ENCODE data around the gene IL4. TPM values are rescaled to one million over a fixed set of nuclear protein-coding genes. Genes with fewer than 3 reads are reported as not detected.

Gene IL4
- total and polyA plus RNA-seq, 2 experiments from 2014 or later, result not detected

DNA sequence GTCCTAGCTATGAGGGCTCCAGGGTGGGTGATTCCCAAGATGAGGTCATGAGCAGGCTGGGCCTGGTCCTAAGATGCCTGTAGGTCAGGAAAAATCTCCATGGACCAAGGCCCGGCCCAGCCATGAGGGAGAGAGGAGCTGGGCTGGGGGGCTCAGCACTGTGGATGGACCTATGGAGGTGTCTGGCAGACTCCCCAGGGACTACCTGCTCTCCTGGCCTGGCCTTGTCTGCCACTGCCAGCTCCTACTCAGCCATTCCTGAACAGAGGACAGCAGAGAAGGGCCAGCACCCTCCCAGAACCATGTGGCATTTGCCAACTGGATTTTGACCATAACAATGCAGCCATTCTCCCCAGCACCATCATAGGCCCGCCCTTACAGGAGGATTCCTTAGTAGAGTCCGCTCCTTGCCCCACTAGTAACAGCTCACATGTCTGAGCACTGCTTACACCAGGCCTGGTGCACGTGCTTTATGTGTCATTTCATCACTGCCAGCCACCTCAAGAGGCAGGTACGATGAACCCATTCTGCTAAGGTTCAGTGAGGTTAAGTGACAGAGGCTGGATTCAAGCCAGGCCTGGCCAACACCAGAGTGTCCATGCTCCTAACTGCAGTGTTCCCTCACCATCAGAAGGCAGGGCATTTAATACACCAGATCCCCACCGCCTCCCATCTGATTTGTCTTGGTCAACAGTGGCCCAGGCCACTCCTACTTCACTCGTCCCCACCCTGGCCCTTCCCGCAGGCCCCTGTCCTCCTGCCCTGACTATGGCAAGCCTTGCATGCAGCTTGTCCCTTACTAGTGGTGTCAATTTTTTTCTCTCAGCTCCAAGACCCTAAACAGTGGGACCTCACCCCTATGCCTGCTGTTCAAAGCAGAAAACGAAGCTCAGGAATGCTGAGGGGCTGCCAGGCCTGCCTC is 15.1 kb upstream of the IL4 start:
- Histone ChIP-seq H3K9me2 (replicated peaks; ENCODE audit: insufficient read depth) (no peaks in the 10 kb centered on the region), H3K9me3 (ENCODE audit: low read depth) (no peaks in the 10 kb centered on the region), H3K4me3 (no peak overlapping the region), H4K20me1 (ENCODE audit: insufficient read depth, poor library complexity, severe bottlenecking) (no peaks in the 10 kb centered on the region), H3K79me2 (no peaks in the 10 kb centered on the region), H3K4me2 (no peak overlapping the region), H2AFZ (no peak overlapping the region), H3K27me3 (peaks cover 27% of the 10 kb centered on the region), H3K36me3 (replicated peaks; ENCODE audit: insufficient read depth, low read depth) (no peaks in the 10 kb centered on the region), H3K27ac (no peak overlapping the region), H3K4me1 (ENCODE audit: insufficient read depth) (peaks cover 9% of the 10 kb centered on the region)
- DNase-seq (ENCODE audit: low spot score), result no peak
- no peak for TF ChIP-seq EZH2 (IDR thresholded peaks at IDR 0.05; ENCODE audit: borderline replicate concordance)
- no peak for TF ChIP-seq EZH2phosphoT487 (IDR thresholded peaks at IDR 0.05; ENCODE audit: low read depth, severe bottlenecking, unreplicated experiment)
- no peak for TF ChIP-seq CTCF (IDR thresholded peaks at IDR 0.05; ENCODE audit: poor library complexity)
- WGBS (ENCODE audit: low lambda C conversion rate, missing lambda C conversion rate), result 90% methylated on average over 9 of the region's 9 CpGs

DNA sequence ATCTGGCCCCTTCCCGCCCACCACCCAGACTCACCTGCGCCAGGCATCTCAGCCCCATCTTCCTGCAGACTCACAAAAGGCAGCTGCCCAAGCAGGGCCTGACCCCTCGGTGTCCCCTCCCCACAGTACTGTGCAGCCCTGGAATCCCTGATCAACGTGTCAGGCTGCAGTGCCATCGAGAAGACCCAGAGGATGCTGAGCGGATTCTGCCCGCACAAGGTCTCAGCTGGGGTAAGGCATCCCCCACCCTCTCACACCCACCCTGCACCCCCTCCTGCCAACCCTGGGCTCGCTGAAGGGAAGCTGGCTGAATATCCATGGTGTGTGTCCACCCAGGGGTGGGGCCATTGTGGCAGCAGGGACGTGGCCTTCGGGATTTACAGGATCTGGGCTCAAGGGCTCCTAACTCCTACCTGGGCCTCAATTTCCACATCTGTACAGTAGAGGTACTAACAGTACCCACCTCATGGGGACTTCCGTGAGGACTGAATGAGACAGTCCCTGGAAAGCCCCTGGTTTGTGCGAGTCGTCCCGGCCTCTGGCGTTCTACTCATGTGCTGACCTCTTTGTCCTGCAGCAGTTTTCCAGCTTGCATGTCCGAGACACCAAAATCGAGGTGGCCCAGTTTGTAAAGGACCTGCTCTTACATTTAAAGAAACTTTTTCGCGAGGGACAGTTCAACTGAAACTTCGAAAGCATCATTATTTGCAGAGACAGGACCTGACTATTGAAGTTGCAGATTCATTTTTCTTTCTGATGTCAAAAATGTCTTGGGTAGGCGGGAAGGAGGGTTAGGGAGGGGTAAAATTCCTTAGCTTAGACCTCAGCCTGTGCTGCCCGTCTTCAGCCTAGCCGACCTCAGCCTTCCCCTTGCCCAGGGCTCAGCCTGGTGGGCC is 13.9 kb upstream of the IL4 start:
- no peaks in the 10 kb centered on the region for H4K20me1 ChIP-seq (ENCODE audit: insufficient read depth, poor library complexity, severe bottlenecking)
- H2AFZ ChIP-seq, result no peak overlapping the region
- H3K36me3 ChIP-seq (replicated peaks; ENCODE audit: insufficient read depth, low read depth), result no peaks in the 10 kb centered on the region
- H3K4me3 ChIP-seq, result no peak overlapping the region
- peaks cover 17% of the 10 kb centered on the region for H3K4me1 ChIP-seq (ENCODE audit: insufficient read depth)
- no peaks in the 10 kb centered on the region for H3K79me2 ChIP-seq
- no peaks in the 10 kb centered on the region for H3K9me2 ChIP-seq (replicated peaks; ENCODE audit: insufficient read depth)
- DNase-seq (ENCODE audit: low spot score), result no peak
- no peaks in the 10 kb centered on the region for H3K9me3 ChIP-seq (ENCODE audit: low read depth)
- WGBS (ENCODE audit: low lambda C conversion rate, missing lambda C conversion rate), result 93% methylated on average over 23 of the region's 23 CpGs
- H3K27me3 ChIP-seq, result peaks cover 16% of the 10 kb centered on the region
- H3K27ac ChIP-seq, result no peak overlapping the region
- H3K4me2 ChIP-seq, result no peak overlapping the region
- no peak for TF ChIP-seq EZH2phosphoT487 (IDR thresholded peaks at IDR 0.05; ENCODE audit: low read depth, severe bottlenecking, unreplicated experiment)
- TF ChIP-seq CTCF (IDR thresholded peaks at IDR 0.05; ENCODE audit: poor library complexity), result no peak
- no peak for TF ChIP-seq EZH2 (IDR thresholded peaks at IDR 0.05; ENCODE audit: borderline replicate concordance)

DNA sequence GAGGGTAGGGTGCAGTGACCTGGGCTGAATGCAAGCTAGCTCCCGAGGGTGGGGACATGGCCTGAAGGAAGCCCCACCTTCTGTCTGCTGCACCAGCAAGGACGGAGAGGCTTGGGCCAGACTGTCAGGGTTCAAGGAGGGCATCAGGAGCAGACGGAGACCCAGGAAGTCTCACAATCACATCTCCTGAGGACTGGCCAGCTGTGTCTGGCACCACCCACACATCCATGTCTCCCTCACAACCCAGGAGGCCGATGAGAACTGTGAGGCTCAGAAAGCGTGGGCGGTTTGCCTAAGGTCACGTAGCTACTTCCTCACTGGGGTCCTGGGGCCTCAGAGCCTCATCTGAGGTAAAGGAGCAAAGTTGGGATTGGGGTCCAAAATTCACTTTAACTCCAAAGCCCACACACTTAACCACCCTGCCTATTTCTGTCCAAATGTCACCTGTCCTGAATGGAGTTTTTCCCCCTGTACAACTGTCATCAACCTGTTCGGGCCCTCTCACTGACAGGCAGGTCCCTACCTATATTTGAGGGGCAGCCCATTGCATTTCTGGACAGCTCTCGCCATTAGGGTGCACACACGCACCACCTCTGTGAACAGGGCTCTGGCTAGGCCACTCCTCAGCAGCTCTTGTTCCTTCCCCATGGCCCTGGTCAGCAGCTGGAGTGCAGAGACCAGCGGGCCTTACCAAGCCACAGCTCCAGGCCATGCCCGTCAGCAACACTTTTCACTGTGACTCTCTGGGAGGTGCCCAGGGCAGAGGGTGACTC is 12.4 kb upstream of the IL4 start:
- Histone ChIP-seq H3K27ac (no peak overlapping the region), H3K36me3 (replicated peaks; ENCODE audit: insufficient read depth, low read depth) (no peaks in the 10 kb centered on the region), H3K79me2 (no peaks in the 10 kb centered on the region), H3K4me1 (ENCODE audit: insufficient read depth) (peaks cover 20% of the 10 kb centered on the region), H3K4me2 (no peak overlapping the region), H3K9me2 (replicated peaks; ENCODE audit: insufficient read depth) (no peaks in the 10 kb centered on the region), H4K20me1 (ENCODE audit: insufficient read depth, poor library complexity, severe bottlenecking) (no peaks in the 10 kb centered on the region), H3K27me3 (peaks cover 6% of the 10 kb centered on the region), H3K9me3 (ENCODE audit: low read depth) (no peaks in the 10 kb centered on the region), H3K4me3 (no peak overlapping the region), H2AFZ (no peak overlapping the region)
- no peak for DNase-seq (ENCODE audit: low spot score)
- WGBS (ENCODE audit: low lambda C conversion rate, missing lambda C conversion rate), result 86% methylated on average over 12 of the region's 12 CpGs
- TF ChIP-seq EZH2phosphoT487 (IDR thresholded peaks at IDR 0.05; ENCODE audit: low read depth, severe bottlenecking, unreplicated experiment) (no peak), CTCF (IDR thresholded peaks at IDR 0.05; ENCODE audit: poor library complexity) (no peak)

All from hepatocyte (in vitro differentiated cells).